Measurements from ENCODE around the gene MRPL12.
A peak's percentile ranks its signal among the peaks of the same experiment; 100 is the strongest.

The MRPL12 gene

DNA sequence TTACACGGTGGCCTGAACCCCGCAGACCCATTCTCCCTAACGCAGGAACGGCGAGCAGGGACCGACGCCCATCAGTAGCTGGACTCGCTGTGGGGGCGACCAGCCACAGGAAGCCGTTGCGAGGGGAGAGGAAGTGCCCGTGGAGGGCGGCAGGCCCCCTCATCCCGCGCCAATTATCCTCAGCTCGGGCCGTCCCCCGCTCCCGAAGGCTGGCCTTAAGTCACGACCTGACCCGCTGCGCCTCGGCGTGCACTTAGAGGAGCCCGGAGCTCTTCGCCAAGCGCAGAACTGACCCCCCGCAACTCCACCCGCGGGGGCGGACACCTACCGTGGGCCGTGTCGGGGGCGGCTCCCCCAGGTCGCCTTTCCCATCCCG is 20.0 kb upstream of the MRPL12 start:
- no peak for DNase-seq

DNA sequence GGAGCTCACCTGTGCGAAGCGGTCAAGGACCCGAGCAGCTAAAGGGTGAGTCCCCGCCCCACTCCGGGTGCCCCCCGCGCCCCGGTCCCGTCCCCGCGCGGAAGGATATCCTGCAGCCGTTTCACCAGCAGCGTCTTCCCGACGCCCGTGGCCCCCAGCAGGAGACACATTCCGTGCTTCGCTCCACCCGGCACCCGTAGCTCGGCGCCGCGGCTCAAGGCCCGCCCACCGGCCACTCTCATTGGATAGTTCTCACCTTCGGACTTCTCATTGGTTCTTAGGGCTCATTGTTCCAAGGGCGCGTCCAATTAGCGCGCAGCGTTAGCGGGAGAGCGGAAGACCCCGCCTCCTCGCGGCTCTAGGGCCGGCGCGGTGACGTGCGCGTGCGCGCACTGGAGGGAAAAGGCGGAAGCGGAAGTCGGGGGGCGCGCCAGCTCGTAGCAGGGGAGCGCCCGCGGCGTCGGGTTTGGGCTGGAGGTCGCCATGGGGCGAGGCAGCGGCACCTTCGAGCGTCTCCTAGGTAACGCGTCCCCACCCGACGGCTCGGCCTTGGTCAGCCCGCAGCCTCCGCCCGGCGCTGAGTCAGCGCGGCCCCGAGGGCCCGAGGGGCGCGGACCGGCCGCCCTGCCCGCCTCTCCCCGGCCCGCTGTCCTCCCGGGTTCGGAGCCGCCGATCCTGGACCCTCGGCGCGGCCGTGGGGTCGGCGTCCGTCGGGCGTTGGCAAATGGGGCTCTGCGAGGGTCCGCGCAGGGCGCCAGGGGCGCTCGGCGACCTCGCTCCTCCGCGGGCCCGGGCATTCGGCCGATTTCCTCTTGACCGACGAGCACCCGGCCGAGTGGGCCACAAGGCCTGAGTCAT is 19.4 kb upstream of the MRPL12 start, which contains the start of the genes ARL16 and HGS:
Gene ARL16 (minus strand): TSS at position 214 of the 858 bp plus-strand sequence. CDS start 44 bp downstream, at position 170.
Gene HGS (plus strand): TSS at position 428 of the 858 bp plus-strand sequence. CDS start 56 bp downstream, at position 484.
- peak; percentile 98 for DNase-seq

DNA sequence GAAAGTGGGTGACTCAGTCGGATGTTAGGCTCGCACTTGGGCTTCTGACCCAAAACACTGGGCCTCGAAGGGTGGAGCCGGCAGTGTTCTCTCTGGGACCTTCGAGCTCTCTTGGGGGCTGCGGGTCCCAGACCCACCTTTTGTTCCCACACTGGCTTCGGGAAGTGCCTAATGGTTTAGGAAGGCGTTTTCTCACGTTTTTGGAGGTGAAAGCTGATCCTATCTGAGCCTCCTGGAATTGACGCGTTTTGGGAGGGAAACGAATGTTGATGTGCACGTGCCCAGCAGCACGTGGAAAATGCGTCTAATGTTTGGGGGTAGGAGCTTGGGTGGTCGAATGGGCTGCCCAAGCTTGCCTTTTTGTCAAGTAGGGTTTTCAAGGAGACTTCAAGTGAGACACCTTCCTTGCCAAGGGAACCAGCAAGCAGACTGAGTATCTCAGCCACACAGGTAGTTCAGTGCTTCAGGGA is 18.7 kb upstream of the MRPL12 start:
- DNase-seq = no peak

DNA sequence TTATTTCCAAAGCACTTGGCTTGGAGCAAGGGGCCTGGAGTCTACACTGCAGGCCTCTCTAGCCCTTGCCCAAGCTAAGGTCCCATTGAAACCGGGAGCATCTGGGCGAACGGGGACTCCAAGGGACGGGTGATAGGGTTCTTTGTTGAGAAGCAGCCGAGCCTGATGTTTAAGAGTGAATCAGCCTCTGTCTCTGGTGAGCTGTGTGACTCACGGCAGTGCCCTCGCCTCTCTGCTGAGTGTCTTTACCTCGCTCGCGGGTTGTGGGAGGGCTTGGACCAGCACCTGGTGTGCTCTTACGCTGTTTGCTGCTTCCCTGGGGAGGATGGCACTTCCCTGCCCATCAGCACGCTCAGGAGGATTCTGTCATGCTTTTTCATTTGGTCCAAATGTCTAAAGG is 18.1 kb upstream of the MRPL12 start:
- DNase-seq = no peak

- no peak for DNase-seq
These were observed 16.6 kb upstream of the MRPL12 start for GRCh38 chr17:81686614-81687013.

- DNase-seq = no peak
These were observed 15.2 kb upstream of the MRPL12 start for GRCh38 chr17:81687770-81688541.

- no peak for DNase-seq
These were observed 14.6 kb upstream of the MRPL12 start for GRCh38 chr17:81688616-81689015.

- DNase-seq = no peak
These were observed 13.1 kb upstream of the MRPL12 start for GRCh38 chr17:81690066-81690465.

DNA sequence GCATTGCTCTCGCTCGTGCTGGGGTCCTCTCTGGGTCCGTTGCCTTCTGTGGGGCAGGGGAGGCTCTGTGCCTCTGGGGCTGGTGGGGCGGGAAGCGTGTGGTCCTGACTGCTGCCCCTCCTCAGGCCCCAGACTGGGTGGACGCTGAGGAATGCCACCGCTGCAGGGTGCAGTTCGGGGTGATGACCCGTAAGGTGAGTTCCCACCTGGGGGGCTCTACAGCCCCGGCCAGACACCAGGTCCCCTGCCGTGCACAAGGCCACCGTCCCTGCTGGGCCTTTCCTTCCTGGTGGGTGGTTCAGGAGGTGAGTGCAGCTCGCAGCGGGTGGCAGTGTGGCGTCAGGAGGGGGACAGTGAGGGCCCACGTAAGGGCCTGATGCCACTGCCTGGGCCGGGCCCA is 12.6 kb upstream of the MRPL12 start:
- DNase-seq = no peak

GRCh38 chr17:81691196-81691595 is 12.0 kb upstream of the MRPL12 start:
- DNase-seq = no peak

- DNase-seq = no peak
These were observed 11.6 kb upstream of the MRPL12 start for GRCh38 chr17:81691608-81692007.

DNA sequence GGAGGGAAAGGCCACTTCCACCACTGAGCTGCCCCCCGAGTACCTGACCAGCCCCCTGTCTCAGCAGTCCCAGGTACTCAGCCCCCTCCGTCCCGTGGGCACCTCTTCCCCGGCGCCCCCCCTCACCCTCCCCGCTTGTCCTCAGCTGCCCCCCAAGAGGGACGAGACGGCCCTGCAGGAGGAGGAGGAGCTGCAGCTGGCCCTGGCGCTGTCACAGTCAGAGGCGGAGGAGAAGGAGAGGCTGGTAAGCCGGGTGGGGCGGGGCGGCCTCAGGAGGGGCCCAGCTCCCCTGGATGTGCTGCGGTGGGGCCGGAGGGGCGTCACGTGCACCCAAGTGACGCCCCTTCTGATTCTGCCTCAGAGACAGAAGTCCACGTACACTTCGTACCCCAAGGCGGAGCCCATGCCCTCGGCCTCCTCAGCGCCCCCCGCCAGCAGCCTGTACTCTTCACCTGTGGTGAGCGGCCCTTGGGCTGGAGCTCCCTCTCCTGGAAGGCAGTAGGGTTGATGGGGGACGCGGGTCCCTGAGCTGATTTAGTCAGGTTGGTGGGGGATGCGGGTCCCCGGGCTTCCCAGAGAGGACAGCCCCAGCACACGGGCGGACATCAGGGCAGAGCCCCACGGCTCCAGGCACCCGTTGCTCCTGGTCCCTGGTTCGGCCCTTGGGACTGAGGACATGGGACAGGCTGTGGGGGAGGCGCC is 9.5 kb upstream of the MRPL12 start:
- no peak for DNase-seq

- no peak for DNase-seq
These were observed 8.4 kb upstream of the MRPL12 start for GRCh38 chr17:81694810-81695209.

DNA sequence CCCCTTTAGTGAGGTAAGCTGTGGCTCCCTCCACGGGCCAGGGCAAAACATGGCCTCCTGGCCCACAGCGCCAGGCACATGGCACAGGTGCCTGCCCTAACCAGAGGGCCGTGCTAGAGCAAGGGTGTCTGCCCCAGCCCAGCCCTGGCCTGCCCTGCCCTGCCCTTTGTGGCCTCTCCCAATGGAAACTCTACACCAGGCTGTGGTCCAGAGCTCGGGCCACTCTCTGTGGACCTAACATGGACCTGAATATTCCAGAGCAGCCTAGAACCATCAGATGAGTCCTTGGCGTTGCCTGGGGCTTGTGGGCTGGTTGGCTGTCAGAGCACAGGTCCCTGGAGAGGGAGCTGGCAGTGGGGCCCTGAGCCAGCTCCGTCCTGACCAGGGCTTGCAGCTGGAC is 8.0 kb upstream of the MRPL12 start:
- no peak for DNase-seq

- no peak for DNase-seq
These were observed 7.4 kb upstream of the MRPL12 start for GRCh38 chr17:81695801-81696200.

- DNase-seq = no peak
These were observed 6.8 kb upstream of the MRPL12 start for GRCh38 chr17:81696218-81696941.

DNA sequence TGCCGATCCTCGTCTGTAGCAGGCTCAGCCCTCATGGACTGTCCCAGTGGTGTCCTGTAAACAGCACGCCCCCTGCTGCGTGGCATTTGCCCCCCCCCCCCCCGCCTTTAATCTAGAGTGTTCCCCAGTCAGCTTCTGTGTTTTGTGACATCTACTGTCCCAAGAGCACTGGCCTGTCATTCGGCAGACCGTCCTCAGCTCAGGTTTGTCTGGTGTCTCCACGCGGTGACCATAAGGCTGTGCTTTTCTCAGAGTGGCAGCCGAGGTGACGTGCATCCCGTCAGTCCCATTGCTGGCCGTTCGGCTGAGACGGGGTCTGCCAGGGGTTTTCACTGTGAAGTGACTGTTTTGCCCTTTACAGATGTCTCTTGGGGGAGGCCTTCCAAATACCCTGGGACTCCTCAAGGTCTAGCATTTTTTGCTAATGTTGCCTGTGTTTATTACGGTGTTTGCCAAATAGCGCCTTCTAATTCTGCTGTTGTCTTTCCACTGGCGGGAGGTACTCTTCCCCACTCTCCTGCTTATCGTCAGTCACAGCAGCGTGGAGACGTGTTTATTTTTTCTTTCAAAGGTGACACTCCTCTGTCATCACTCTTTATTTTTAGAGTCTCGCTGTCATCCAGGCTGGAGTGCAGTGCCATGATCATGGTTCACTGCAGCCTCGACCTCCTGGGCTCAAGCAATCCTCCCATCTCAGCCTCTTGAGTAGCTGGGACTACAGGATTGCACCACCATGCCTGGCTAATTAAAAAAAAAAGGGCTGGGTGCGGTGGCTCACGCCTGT is 5.7 kb upstream of the MRPL12 start:
- DNase-seq = no peak

DNA sequence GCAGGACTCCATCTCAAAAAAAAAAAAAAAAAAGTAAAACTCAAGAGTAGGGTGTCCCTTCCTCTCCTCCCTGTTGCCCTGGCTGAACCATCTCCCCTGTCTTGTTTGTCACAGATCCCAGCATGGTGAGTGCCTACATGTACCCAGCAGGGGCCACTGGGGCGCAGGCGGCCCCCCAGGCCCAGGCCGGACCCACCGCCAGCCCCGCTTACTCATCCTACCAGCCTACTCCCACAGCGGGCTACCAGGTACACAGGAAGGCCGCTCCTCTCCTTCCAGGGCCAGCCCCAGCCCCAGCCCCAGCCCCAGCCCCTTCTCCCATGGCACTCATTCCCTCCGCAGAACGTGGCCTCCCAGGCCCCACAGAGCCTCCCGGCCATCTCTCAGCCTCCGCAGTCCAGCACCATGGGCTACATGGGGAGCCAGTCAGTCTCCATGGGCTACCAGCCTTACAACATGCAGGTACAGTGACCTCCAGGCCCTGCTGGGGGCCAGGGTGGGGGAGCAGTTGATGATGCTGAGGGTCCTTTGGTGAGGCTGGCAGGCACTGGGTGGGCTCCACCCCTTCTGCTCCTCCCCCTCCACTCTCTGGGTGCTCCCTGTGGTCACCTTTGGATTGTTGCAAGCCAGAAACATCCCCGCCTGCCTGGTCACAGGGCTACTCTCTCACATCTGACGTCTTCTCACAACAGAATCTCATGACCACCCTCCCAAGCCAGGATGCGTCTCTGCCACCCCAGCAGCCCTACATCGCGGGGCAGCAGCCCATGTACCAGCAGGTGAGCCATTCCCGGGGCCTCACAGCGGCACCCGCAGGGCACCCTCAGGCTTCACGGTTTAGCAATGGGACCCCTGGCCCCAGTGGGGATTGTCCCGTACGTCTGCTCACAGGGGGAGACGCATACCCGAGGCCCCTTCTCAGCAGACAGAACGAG is 2.5 kb upstream of the MRPL12 start:
- DNase-seq = no peak

GRCh38 chr17:81701288-81702071 is 1.7 kb upstream of the MRPL12 start:
- DNase-seq = no peak

Measured in NCI-H1092 treated with DMSO at 0.1 percent for 48 hours (cell line).